Tibial nerve (tissue), 4 donors: Measurements from ENCODE around the gene UFSP2.

ENCODE experiments used
- EP300 ChIP-seq, 2 donors: sonication (generic); formaldehyde crosslinking; IDR thresholded peaks; one replicate each; pipeline ENCODE4 v1.6.1; 2017; ENCODE audit warnings: antibody characterized with exemption in 2 of 2, mild to moderate bottlenecking in 1 of 2
- POLR2A ChIP-seq, 2 donors: fragments of 450-650 bp; IDR thresholded peaks; one replicate each; pipeline ENCODE4 v1.6.1; 2017; ENCODE audit warnings: antibody characterized with exemption in 2 of 2, mild to moderate bottlenecking in 2 of 2, moderate library complexity in 2 of 2
- TF ChIP-seq, protein P1 (sequence below), 5 experiments: fragments of 200-600 bp in 3 of 5; fragments of 450-650 bp in 2 of 5; sonication (generic) in 3 of 5; IDR thresholded peaks; one replicate each; pipeline ENCODE4 v1.5.1; 2016 to 2019; ENCODE audit warnings: antibody characterized with exemption in 5 of 5, mild to moderate bottlenecking in 3 of 5, moderate library complexity in 2 of 5

DNA sequence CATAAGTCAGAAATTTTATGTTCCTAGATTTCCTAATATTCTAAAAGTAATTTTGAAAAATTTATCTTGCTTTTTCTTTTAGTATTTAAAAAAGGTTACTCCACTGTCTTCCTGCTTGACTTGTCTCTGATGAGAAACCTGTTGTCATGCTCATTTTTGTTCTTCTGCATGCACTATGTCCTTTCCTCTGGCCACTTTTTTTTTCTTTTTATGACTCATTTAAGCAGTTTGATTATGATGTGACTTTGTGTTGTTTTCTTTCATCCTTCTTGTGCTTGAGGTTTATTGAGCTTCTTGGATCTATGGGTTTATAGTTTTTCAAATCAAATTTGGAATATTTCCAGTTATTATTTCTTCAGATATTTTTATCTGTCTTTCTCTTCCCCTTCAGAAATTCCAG lies 12.0 kb upstream of the UFSP2 start:
- TF ChIP-seq, protein P1, sequence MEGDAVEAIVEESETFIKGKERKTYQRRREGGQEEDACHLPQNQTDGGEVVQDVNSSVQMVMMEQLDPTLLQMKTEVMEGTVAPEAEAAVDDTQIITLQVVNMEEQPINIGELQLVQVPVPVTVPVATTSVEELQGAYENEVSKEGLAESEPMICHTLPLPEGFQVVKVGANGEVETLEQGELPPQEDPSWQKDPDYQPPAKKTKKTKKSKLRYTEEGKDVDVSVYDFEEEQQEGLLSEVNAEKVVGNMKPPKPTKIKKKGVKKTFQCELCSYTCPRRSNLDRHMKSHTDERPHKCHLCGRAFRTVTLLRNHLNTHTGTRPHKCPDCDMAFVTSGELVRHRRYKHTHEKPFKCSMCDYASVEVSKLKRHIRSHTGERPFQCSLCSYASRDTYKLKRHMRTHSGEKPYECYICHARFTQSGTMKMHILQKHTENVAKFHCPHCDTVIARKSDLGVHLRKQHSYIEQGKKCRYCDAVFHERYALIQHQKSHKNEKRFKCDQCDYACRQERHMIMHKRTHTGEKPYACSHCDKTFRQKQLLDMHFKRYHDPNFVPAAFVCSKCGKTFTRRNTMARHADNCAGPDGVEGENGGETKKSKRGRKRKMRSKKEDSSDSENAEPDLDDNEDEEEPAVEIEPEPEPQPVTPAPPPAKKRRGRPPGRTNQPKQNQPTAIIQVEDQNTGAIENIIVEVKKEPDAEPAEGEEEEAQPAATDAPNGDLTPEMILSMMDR (IDR thresholded peaks at IDR 0.05) = no peak
- TF ChIP-seq POLR2A (IDR thresholded peaks at IDR 0.05) = no peak
- TF ChIP-seq EP300 (IDR thresholded peaks at IDR 0.05) = no peak
